ENCODE data around the gene EYA2.

DNA sequence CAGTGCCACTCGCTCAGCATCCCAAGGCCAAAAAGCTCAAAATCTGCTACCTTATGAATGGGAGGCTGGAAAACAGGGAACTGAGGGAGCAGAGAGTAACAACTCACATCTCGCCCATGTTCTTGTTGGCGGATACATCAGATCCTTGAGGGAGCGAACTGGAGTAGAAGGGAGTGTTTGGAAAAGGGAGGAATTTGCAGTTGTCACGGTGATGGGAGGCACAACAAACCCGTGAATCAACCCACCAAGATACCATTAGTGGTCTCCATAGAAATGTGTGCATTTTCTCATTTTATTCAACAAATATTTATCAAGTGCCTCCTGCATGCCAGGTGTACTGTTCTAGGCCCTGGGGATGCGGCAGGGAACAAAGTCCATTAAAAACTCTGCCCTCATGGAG lies 212.1 kb downstream of the EYA2 start:
- TF ChIP-seq POLR2A (IDR thresholded peaks at IDR 0.05) = no peak
- TF ChIP-seq CTCF (IDR thresholded peaks at IDR 0.05) = no peak
